ENCODE results near the gene FAM117A.

Gene FAM117A

DNA sequence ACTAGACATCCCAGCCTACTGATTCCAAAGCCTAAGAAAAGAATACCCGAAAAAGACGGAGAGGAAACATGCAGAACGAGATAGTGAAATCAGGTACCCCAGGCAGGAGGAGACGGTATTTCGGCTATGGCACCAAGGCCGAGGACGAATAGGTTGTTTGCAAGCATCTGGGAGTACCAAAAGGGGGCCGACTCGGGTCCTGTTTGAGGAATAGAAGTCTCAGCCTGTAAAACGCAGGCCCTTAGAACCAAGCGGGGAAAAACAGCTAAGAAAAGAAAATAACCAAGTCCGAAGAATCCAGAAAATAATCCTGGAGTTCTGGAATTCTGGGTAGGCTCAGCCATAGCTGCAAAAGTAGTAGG is 56.7 kb downstream of the FAM117A start:
- DNase-seq = peak; percentile 21 to 40

DNA sequence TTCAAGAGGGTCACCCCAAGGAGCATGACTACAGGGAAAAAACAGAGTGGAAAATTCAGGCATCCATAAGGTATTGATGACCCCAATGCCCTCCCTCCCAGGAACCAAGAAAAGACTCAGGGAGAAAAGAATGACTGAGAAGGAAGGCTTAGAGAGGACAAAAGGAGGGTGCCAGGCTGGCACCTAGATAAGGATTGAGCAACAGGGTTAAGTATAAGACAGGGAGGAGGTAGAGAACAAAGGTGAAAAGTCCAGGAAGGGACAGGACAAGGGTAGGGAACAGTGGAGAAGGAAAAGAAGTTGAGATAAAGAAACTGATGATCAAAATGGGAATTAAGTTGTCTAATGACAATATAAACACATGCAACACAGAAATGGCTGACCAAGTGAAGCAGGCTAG is 58.7 kb downstream of the FAM117A start:
- DNase-seq = no peak

DNA sequence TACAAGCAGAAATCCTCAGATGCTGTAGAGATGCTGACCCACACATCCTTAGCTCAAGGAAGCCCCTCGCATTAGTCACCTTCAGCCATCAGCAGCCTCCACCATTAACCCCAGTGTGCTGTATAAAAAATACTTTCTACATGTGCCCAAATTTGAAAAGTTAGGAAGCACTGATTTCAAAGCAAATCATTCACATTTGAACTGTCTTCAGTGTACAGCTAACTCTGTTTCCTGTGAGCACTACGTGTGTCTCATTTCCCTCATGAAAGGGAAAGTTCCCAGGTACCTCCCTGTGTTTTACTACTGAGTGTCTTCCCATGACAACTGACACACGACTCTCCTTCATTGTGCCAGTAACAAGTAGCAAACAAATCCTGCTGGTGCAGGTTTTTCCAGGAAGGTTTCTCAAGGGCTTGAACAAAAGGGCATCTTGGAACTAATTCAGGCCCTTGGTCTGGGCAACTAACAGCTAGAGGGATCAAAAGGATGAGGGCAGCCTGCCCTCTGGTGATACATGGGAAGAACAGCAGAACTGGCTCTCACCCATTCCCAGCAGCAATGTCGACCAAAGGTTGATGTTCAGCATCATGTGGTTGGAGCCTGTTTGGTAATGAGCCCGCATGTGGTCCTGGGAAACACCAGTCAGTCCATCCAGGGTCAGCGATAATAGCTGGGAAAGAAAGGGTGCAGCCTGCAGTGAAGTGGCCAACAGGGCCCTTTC is 60.2 kb downstream of the FAM117A start:
- no peak for DNase-seq

DNA sequence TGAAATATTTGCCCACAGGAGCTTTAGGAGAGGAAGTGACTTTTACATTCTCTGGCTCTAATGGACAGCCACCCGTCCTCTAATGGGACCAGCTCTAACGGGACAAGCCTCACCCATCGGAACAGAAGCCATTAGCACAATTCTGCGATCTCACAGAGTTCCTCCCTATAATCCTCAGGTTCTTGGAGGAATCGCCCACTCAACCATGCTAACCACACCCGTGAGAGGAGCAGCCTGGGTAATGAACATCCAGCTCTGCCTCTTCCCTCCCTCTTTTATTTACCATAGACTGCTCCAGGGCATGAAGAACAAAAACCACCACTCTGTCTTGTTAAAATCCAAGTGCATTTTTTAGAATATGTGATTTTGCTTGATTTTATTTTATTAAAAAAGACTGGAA is 63.0 kb downstream of the FAM117A start:
- no peak for DNase-seq

DNA sequence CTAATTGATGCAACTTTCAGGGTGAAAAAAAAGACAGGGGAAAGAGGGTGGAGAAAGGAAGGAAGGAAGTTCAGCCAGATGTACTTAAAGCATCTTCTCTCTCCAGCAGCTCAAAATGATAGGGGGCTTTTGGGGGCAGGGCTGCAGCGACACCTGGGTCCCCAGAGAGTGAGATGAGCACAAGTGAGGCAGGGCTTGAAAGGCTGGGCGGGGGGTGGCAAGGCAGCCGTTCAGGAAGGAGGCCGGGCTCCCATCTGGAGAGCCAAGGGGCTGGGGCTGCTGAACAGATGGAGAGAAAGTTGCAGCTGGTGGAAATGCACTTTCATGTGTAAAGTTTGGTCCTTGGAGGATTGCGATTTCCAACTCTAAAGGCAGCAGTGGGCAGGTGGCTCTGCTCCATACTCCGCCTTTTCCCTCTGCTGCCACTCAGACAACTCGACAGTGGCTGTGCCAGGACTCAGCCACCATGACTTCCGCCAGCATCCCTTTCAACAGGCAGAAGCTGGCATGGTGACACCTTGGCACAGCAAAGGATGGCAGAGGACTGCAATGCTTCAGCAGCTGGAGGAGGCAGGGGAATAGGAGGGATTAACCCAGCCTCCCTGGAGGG is 63.9 kb downstream of the FAM117A start:
- DNase-seq = no peak

DNA sequence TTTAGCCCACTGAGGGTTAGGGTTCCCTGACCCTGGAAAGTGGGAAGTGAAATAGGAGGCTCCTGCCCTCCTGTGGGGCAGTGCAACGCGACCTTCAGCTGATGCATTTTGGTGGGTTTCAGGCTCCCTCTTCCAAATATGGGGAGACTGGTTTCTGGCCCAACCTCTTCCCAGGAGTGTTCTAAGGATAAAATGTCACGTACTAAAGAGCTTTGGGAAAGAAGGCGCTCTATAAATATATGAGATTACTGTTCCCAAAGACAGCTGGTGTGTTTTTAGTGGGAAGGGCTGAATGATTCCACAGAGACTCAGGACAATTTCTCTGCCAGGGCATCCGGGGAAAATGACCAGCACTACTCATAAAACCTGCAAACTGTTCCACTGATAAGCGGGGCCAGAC is 65.9 kb downstream of the FAM117A start:
- no peak for DNase-seq

DNA sequence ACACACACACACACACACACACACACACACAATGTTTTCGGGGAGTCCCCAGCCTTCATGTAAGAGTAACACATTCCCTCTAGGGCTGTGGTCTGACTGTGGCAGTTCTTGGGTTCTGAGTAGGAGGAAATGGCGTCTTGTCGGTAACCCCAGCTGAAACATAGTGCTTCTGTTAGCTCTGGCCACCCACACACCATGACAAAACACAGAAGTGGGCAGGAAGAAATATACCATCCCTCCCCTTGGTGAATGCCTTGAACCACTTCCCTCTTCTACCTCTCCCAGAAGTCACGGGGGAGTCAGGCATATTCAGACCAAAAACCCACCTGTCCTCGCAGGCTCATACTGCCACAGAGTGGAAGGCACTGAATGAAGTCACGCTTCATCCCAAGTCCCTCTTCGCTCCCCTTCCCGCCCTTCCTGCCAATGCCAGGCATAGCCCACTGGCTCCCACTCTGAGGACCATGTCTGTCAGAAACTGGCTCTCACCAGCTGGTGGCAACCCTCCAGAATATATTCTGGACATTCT is 67.6 kb downstream of the FAM117A start:
- DNase-seq = peak; percentile 68 to 77

DNA sequence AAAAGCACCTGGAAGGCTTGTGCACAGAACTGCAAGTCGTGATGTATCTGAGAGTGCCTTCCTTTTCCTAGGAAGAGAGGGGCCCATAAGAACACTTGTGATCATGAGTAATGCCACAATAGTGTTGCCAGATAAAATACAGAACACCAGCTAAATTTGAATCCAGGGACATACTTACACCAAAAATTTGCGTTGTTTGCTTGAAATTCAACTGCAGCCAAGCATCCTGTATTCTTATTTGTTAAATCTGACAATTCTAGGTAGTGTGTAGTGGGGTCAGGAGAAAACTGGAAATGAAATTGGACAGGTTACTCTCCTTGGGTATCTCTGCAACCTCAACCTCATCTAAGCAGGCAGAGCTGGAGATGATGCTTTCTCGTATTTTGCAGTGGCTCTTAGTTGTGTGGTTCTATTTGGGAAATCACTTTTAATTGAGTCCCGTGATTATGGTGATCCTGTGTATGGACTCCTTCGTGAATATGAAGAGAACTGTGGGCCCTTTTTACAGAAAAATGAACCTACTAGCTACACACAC is 68.2 kb downstream of the FAM117A start:
- no peak for DNase-seq

DNA sequence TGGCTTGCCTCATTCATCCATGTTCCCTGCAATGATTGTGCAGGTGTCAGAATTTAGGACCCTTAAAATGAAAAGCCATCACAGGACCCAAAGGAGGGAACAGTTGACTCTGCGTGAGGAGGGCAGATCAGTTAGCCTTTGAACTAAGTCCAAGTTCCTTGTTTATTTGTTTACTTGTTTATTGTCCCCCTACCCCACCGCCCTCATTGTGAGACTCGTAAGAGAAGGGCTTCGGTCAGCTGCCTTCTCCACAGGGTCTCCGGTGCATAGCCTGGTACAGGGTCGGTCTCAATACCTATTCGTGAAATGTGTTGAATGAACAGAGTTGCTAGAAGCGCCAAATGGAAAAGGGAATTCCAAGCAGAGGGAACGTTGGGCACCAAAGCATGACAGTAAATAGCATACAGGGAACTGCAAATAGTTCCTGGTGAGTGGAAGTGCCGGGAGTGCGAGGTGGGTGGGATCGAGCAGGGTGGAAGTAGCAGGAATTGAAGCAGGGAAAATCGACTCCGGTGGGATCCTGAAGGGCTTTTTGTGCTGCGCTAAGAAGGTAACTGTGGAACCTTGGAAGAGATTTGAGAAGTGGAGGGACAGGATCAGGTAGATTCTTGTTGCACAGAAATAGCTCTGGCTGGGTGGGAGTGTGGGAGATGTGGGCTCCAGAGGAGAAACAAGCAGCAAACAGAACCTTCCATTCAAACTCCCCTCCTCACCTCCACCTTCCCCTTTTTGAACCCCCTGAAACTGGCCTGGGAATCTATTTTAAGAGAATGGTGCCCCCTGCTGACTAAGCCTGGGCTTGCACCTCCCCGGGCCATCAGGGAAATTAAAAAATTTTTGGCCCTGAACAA is 68.9 kb downstream of the FAM117A start:
- peak; percentile 83 for DNase-seq

DNA sequence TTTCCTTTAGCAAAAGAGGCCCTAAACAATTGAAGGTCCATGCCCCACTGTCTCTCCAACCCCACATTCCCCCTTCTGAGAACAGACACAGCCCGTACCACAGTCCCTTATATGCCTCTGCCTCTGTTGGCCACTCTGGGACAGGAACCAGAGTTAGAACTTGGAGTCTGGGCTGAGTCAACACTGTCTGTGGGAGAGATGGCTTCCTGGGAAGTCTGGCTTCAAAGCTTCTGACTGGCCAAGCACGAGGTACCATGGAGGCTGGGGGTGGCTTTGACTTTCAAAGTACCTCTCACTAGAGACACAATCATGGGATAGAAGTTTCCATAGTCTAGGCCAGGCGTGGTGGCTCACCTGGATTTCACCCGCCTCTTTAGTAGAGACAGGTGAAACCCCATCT is 71.2 kb downstream of the FAM117A start:
- DNase-seq = no peak

DNA sequence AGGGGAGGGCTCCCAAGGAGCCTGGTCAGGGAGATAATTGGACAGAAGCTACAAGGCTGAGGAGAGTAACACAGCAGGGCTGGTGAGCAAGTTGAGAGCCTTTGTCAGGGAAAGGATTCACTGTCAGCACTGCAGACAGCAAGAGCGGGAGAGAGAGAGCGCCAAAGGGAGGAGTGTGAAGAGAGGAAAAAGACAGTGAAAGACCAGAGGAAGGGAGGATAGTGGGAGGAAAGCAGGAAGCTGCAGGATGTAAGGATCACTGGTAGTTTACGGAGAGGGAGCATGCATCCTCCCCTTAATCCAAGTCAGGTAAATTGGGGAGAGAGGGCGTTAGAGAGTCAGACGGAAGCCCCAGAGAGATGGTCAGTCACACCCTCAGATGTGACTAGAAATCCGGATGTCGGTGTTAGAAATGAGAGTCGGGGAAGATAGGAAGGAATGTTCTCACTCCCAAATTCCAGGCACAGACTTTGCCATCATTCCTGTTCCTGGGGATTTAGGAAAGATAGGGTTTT is 72.2 kb downstream of the FAM117A start:
- no peak for DNase-seq

DNA sequence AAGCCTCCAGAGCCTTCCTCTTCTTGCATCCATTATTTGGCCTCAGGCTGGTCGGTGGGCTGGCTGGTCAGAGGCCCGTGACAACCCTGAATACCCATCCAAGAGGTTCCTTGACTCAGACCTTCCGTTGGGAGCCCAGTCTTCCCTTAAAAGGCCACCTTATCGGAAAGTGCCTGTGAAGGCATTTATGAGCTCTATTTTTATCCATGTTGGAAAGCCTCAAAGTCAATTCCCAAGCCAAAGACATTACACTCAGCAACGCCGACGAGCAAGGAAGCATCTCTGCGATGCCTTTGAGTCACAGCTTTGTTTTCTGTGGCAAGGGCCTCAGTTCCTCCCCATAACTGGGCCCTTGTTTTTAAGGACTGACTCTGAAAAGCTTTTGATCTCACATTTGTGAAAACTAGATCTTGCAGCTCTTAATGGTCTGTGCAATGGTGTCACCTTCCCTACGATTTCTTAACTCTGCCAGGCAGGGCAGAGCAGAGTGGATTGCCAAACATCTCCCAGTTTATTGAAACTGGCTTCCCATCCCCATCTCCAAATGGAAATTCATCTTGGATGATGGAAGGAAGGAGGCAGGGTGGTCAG is 72.8 kb downstream of the FAM117A start:
- DNase-seq = no peak

DNA sequence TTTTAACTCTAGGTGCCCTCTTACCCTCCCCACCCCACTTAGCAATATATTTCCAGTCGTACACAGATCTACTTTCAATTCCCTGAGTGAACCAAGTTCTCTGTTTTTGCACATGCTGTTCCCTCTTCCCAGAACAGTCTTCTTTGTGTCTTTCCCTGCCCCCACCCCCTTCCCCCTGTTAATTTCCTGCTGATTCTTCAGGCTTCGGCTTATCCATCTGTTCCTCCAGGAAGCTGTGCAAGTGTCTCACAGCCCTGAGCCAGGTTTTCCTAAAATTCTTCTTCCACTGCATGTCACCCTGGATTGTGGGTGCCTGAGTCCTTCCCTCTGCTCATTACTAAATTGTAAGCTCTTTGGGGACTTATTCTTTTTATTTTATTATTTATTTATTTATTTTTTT is 73.7 kb downstream of the FAM117A start:
- DNase-seq = no peak

DNA sequence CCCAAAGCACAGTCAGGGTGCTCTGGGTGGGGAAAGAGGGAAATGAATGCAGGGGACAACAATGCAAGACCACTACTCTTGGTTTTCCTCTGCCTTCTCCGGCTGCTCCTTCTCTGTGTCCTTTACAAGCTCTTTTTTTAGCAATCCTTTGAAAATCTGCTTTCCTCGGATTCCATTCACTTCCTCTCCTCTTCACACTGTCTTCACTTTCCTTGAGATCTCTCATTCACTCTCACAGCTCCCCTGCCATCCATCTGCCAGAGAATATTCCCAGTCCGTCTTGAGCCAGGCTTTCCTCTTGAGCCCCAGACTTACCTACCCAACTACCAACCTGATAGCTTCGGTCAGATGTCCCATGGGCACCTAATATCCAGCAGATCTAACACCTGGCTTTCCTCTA is 75.1 kb downstream of the FAM117A start:
- no peak for DNase-seq

DNA sequence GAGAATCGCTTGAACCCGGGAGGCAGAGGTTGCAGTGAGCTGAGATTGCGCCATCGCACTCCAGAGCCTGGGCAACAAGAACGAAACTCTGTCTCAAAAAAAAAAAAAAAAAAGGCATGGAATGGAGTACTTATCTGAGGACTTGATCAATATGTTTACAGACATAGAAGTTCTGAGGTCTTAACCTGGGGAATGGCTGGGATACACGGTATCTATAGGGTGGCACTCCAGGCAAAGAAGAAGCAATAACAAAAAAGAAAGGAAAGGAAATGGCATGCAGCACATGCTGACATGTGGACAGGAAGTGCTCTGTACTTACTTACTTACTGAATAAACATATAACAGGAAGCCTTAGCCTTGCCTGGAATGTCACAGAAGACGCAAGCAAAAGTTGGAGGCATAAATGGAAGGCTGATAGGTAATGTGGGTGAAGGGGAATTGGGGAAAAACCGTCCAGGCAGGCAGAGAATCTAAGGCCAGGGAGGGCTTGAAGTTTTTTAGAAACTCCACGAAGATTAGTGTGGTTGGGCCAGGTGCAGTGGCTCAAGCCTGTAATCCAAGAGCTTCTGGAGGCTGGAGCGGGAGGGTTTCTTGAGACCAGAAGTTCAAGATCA is 75.9 kb downstream of the FAM117A start:
- no peak for DNase-seq

DNA sequence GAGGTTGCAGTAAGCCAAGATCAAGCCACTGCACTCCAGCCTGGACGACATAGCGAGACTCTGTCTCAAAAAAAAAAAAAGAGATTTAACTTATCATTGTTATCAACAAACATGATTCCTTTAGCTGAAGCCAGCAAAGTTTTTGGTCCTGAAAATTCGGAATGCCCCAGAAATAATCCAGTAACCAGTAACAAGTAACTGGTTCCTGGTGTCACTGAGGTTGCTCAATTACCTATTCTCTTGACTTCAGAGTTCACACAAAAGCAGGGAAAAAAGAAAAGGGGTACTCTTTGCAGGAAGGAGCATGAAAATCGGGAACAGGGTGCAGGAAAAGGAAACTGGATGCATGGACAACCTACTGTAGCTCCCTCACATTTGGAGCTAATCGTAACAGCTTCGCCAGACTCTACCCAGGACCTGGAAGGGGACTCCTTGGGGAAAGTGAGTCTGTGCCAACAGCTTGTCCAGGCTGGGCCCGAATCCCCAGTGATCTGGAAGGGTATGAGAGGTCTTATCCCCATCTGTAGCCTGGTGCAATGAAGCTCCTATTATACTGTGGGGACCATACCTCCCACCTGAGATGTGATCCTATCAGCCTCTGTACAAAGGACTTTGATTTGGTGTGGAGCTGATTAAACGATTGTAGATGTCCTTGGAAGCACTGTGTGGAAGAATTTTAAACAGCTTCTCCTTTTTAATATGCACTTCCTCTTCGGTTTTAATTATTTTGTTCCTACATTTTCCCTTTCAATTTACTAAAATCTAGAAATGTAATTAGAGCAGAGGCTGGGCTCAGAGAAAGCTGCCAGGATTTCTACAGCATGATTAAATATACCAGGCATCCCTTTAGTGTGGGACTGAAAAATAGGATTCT is 82.6 kb downstream of the FAM117A start:
- no peak for DNase-seq

DNA sequence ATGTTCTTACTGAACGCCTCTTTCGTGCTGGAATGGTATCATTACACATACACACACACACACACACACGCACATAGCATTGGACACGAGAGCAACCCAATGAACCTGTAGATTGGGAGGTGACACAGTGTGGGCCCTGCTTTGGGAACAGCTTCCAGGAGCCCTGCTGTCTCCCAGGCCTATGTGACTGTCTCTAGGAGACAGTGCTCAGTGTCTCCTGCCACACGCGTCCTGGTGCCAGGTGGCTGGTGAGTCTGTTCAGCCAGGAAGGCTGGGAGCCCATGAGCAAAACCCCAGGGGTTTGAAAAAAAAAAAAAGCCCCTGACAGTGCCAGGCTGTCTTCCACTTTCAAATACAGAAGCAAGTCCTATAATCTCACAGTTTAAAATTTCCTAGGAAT is 83.6 kb downstream of the FAM117A start:
- DNase-seq = no peak

DNA sequence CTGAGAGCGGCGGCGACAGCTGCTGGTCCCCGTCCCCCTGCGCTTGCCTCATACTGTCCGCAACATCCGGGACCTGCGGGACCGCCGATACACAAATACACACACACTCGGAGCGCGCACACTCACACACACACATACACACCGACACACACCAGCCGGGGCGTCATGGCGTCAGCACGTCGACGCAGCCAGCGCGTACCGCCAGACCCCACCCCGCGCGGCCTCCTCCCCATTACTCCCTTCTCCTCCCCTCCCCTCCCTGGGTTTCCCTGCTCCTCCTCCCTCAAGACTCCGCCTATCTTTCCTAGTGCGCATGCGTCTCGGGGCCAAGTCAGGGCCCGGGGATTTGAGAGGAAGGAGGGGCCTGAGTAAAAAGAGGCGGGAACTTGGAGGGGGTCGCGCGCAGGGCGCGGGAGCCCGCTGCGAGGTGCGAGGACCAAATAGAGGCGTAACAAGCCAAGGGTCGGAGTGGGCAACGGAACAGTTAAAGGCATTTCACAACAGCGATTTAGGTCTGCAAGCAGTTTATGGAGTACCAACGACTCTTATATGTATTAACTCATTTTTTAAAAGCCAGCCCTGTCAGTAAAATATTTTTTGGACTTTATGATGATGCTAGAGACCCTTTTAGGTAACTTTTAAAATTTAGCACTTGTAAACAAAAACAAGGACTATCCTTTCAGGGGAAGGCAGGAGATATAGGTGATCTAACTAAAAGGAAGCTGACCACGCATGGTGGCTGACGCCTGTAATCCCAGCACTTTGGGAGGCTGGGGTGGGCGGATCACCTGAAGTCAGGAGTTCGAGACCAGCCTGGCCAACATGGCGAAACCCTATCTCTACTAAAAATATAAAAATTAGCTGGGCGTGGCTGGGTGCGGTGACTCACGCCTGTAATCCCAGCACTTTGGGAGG is 85.7 kb downstream of the FAM117A start, which contains the start of gene SPOP:
TSS of gene SPOP (minus strand) at position 165 of the 915 bp plus-strand sequence. CDS start 55,287 bp downstream, outside the sequence.
- DNase-seq = peak; percentile 98 to 99

DNA sequence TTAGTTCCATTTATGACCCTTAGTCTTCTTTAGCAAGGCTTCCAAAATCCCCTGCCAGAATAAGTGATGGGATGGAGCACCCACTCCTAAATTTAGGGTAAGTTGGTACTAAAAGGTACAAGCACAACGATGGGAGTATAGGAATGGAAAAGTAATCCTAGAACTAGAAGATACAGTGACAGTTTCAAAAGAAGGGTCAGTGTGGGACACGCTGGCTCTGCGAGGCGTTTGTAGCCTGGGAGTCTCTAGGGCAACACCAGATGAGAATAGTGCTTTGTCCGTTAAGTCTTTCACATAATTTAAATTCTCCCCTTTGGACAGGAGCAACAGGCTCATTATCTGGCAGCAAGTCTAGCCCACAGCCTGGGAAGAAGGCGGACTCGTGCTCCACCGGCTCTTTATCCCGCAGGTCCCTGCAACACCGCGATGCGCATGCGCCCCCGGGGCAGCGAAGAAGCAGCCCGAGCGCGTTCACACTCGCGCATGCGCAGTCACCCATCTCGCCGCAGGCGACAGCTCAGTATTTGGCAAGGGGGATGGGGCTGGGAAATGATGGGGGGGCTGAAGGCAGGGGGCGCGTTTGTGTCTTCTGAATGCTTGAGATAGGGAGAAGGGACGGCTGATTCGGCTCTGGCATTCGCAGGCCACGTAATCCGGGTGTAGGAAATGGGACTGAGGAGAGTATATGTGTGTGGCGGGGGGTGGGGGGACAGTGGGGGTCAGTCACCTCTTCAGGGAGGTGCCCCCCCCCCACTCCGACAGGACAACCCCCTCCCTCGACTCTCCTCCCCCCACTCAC is 86.6 kb downstream of the FAM117A start:
- peak; percentile 98 for DNase-seq

Data from stimulated activated CD4-positive, alpha-beta T cell treated with anti-CD3 and anti-CD28 coated beads, Interleukin-2, amount 100 ng/mL, for 24 hours (primary cell).